ENCODE results near the gene ACOT12.
"Not testable (repeated sequence)": the region's sequence is repeated elsewhere in the genome, so short reads cannot be mapped to it uniquely, and the experiment has no call there.

The ACOT12 gene

DNA sequence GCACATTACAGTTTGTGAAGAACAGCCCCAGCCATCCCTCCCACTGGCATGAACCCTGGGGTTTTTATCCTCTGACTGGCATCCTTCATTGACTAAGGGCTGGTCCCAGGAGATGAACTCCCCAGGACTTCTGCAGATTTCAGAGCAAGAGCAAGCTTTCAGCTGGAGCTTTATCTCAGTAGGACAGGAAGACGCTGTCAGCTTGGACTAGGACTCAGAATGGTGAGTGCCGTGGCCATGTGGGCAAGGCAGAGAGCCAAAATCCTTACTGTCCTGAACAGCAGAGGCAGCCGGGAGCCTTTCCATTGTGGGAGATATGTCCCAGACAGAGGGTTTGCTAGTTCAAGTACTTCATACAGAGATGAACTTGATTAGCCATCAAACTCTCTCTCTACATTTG lies 3.2 kb upstream of the ACOT12 start:
- DNase-seq: no peak

DNA sequence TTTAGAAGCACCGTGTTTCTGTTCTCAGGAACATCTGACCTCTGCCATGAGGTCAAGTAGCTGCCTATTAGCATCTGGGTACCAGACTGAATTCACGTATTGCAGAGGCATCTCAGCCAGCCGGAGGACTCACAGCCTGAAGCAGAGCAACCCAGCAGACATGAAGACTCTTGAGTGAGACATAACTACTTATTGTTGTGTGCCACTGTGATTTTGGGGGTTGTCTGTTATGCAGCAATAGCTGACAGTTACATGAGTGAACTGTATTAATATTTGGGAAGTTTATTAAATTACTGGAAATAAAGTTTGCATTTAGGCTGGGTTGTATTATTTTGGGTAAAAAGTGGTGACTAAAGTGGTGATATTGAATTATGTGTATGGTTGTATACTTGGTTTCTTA lies 1.3 kb upstream of the ACOT12 start:
- no peak for DNase-seq

DNA sequence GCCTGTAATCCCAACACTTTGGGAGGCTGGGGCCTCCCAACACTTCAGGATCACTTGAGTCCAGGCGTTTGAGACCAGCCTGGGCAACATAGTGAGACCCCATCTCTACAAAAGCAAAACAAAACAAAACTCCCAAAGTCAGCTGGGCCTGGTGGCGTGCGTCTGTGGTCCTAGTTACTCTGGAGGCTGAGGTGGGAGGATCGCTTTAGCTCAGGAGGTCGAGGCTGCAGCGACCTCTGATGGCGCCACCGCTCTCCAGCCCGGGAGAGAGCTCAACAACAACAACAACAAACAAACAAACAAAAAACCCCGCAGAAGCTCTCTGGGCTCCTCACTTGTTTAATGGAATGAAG lies 528 bp downstream of the ACOT12 start:
- DNase-seq: no peak

DNA sequence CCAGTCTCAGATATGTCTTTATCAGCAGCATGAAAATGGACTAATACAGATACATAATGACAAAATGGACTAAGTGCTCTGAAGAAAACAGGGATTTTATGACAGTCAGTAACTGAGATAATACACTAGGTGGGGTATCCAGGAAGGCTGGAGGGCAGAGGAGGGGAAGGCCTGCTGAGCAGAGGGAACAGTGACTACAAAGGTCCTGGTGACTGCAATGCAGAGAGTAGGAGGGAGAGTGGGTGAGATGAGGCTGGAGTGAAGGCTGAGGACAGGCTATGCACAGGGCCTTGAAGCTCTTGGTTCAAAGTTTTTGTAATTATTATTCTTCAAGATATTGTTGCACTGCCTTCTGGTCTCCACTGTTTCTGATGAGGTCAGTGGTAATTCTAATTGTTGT lies 4.9 kb downstream of the ACOT12 start:
- DNase-seq: no peak

GRCh38 chr5:81388169-81388568 lies 5.8 kb downstream of the ACOT12 start:
- DNase-seq: no peak

DNA sequence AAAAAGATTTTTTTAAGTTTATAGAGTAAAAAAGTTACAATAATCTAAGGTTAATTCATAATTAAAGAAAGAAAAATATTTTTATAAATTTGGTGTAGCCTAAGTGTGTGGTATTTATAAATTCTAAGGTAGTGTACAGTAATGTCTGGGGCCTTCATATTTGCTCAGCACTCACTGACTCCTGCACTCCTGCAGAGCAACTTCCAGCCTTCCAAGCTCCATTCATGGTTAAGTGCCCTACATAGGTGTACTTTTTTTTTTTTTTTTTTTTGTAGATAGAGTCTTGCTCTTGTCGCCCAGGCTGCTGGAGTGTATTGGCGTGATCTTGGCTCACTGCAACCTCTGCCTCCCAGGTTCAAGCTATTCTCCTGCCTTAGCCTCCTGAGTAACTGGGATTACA lies 10.1 kb downstream of the ACOT12 start:
- DNase-seq: no peak

GRCh38 chr5:81371354-81371876 lies 22.5 kb downstream of the ACOT12 start:
- DNase-seq: no peak

DNA sequence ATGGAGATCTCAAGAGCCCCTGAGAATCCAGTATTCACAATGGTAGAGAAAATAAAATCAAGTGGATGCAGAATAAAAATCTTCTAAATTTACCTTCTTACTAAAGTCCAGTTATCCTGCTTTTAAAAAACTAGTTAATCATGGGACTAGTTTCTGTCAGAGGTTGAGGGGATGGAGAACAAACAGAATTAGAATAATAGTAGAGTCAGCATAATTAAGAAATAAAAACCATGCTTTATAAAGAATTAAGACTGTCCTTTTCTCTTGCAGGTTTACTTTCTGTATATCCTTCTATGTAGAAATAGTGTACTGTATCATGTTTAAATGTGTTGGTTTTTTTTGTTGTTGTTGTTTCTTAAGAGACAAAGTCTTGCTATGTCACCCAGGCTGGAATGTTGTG lies 23.0 kb downstream of the ACOT12 start:
- DNase-seq: no peak

DNA sequence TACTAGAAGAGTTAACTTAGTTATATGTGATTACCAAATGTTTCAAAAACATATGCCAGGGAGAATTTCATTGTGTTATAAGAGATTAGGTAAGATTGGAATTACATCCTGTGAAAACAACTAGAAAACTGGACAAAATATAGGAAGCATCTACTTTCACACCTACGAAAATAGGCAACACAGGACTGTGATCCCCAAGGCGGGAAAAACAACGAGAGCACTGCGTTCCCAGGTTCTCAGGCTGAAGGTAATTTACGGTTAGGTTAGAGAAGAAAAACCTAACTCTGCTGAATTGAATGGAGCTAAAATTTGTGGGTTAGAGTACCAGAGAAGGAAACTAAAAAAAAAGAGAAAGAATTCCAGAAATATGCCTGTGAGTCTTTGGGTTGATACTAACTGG lies 28.4 kb downstream of the ACOT12 start:
- no peak for DNase-seq

DNA sequence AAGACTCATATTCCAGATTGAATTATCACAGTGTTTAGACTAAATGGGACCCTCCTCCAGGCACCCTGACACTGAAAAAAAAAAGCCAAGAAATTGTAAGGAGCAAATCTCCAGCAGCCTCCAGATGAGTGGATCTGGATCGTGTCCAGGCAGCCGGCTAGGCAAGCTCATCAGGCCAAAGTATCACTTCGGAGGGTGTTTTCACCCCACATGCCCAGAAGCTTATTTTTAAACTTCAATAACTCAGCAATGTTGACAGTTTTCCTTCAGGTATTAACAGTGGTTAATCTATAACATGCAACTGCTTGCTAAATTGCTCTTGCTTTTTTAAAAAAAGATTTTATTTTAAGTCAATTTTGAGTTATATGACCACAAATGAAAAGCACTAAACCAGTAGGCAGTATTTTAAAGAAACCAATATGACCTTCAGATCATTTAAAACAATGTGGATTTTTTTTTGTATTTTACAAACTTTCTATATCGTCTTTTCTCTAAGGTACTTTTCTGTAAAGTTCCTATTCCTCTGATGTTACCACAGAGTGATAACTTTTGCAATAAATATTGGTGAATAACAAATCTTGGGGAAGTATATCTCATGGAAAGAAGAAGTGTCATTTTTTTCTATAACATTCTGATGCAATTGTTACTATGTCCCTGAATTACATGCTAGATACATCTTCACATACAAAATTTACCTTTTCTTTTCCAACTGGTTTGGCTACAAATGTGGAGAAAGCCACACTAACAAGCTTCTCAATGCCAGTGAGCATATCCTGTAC lies 30.7 kb downstream of the ACOT12 start:
- DNase-seq: no peak

DNA sequence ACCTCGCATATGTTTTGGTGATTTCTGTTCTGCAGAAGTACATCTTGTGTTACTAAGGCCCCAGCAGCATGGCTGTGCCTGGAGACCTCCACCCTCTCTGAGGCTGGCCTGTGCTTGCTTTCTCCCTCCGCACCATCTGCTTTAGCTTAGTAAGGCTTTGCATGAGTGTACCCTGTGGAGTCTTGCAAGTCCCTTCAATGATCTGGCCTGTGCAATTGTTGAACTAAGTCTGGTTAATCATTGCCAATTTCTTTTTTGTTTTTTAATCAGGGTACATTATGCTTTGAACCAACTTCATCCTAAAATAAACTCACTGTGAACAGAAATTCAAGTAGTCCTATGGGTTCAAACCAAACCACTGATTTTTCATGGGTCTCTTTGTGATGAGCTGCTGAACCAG lies 32.3 kb downstream of the ACOT12 start:
- no peak for DNase-seq

DNA sequence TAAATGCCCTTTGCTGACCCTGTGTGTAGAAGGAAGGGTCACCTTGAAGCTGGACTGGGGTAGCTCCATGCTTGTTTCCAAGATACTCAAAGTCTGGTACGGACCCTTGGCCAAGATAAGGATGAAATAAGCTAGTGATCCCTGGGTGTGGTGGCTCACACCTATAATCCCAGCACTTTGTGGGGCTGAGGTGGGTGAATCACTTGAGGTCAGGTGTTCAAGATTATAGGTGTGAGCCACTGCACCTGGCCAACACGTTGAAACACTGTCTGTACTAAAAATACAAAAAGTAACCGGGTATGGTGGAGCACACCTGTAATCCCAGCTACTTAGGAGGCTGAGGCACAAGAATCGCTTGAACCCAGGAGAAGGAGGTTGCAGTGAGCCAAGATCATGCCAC lies 33.3 kb downstream of the ACOT12 start:
- no peak for DNase-seq

DNA sequence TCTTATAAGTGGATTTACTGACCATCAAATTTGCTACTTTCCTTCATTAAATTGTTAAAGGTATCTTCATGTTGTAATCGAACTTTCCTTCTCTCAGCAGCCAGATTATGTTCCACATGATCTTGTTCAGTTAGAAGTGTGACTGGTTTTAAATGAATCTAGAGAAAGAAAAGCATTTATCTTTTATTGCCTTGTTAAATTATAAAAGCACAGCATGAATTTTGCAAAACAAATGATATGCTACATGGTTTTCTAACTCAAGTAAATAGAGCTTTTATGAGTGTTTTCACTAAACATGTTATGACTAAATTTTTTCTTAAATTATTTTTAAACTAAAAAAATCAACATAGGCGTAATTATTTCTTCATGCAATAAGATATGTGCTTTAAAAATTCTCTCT lies 34.1 kb downstream of the ACOT12 start:
- DNase-seq: no peak

DNA sequence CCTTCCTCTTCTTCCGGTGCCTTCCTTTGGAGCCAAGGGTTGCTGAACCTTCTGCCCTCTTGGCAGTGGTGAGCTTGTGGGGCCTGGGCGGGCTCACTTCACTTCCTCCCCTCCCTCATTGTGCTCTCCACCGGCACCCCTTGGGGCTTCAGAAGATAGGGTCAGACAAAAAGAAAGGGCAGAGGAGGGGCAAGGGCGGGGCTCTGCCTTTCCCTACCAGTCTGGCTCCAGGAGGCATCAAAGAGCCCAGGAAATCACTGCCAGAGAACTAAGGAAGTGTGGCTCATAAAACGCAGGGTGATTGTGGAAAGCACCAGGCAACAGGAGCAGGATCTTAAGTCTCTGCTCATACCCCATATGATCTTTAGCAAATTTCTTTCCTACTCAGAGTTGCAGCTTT lies 34.8 kb downstream of the ACOT12 start:
- DNase-seq: no peak

GRCh38 chr5:81355291-81356251 lies 38.4 kb downstream of the ACOT12 start:
- DNase-seq: no peak

DNA sequence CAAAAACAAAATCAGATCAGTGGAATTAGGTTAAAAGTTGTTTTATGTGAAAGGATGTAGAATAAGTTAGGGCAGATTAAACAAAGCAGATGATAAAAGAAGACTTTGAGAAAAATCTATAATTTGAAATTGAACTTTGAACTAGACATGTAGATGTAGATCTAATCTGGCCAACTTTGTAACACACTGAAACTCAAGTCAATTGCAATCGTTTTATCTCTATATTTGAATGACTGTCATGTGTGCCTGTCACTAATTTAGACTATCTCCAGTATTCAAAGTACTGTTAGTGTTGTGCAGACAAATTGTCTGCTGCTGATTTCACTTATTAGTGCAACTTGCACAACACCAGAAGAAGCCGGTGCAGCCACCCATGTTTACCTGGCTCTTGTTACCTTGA lies 39.8 kb downstream of the ACOT12 start:
- DNase-seq: no peak

DNA sequence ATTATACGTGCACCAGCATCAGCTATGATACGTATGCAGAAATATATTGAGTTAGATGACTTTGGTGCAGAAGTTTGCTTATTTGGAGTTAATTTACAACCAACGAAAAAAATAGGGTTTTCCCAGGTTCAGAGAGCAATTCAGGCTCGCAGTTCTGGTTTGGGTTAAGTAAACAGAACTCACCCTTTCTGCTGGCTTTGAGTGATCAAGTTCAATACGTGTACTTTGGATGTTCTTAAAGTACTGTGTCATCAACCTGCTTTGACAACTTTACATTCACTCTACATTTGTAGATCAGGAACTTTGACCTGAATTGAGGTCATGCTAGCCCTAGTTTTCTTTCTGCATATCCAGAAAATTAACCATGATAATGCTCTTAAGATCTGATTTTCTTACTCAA lies 40.7 kb downstream of the ACOT12 start:
- DNase-seq: no peak

GRCh38 chr5:81350507-81350906 lies 43.4 kb downstream of the ACOT12 start:
- no peak for DNase-seq

DNA sequence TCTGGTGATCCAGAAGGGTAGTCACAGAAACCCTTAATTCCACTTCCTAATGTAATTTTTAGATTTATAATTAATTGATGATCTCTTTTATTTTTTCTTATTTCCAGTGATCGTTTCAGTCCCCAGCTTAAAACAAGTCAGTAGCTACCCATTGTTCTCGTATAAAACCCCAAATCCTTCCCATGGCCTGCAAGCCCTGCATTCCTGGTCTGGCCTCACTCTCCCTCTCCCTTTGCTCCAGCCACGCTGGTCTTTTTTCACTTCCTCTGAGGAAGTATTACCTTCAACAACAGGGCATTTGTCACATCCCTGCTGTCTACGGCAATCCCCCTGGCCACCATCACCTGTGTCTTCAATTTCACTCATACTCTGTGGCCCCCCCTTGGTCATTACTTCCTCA lies 44.8 kb downstream of the ACOT12 start:
- no peak for DNase-seq

- DNase-seq: no peak
Measured at GRCh38 chr5:81345411-81346003, 48.4 kb downstream of the ACOT12 start.

DNA sequence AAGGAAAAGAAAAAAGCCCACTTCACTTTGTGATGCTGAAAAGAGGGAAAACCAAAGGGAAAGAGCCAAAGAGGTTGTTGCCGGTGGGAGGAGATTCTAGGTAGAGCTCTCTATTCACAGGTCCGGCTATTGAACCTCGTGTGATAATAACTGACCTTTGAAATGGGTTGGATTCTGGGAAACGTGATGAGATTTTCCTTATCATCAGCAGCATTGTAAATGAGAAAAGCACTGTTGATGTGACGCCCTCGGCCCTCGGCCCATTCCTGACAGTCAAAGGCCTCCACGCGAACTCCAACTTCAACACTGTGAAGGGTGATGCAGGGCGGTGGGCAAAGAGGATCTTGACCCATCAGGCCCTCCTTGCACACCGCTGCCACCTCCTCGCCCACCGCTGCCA lies 49.2 kb downstream of the ACOT12 start:
- DNase-seq: no peak

- not testable (repeated sequence) for DNase-seq
Measured at GRCh38 chr5:81338213-81338612, 55.7 kb downstream of the ACOT12 start.

- no peak for DNase-seq
Measured at GRCh38 chr5:81337803-81338202, 56.1 kb downstream of the ACOT12 start.

GRCh38 chr5:81336556-81336955 lies 57.4 kb downstream of the ACOT12 start:
- no peak for DNase-seq
